ENCODE data around the gene TRIM27.
"Not testable (repeated sequence)": the region's sequence is repeated elsewhere in the genome, so short reads cannot be mapped to it uniquely, and the experiment has no call there.

Gene TRIM27

GRCh38 chr6:28895131-28895812 lies 28.5 kb downstream of the TRIM27 start:
- peak; percentile 92 for DNase-seq

GRCh38 chr6:28893172-28893799 lies 30.5 kb downstream of the TRIM27 start:
- DNase-seq, result no peak

- DNase-seq, result no peak
These were observed 31.3 kb downstream of the TRIM27 start for GRCh38 chr6:28892525-28892924.

GRCh38 chr6:28887796-28888496 lies 35.8 kb downstream of the TRIM27 start:
- DNase-seq, result no peak

- no peak for DNase-seq
These were observed 37.7 kb downstream of the TRIM27 start for GRCh38 chr6:28886079-28886439.

GRCh38 chr6:28884423-28885131 lies 39.2 kb downstream of the TRIM27 start:
- peak; percentile 78 for DNase-seq

GRCh38 chr6:28880894-28881780 lies 42.6 kb downstream of the TRIM27 start:
- peak; percentile 89 for DNase-seq

GRCh38 chr6:28880519-28880893 lies 43.3 kb downstream of the TRIM27 start:
- no peak for DNase-seq

GRCh38 chr6:28876710-28877109 lies 47.1 kb downstream of the TRIM27 start:
- DNase-seq, result no peak

- no peak for DNase-seq
These were observed 48.5 kb downstream of the TRIM27 start for GRCh38 chr6:28875191-28875747.

GRCh38 chr6:28872157-28872817 lies 51.5 kb downstream of the TRIM27 start:
- not testable (repeated sequence) for DNase-seq

GRCh38 chr6:28871335-28872156 lies 52.2 kb downstream of the TRIM27 start:
- DNase-seq, result no peak

GRCh38 chr6:28868873-28869272 lies 54.9 kb downstream of the TRIM27 start:
- DNase-seq, result no peak

GRCh38 chr6:28867086-28867409 lies 56.7 kb downstream of the TRIM27 start:
- DNase-seq, result peak; percentile 43

- peak; percentile 82 for DNase-seq
These were observed 57.3 kb downstream of the TRIM27 start for GRCh38 chr6:28866205-28867085.

GRCh38 chr6:28865401-28866204 lies 58.2 kb downstream of the TRIM27 start:
- DNase-seq, result peak; percentile 74

GRCh38 chr6:28864326-28864923 lies 59.4 kb downstream of the TRIM27 start:
- DNase-seq, result no peak

GRCh38 chr6:28863604-28864325 lies 60.0 kb downstream of the TRIM27 start:
- DNase-seq, result peak; percentile 93

Measured in stimulated activated CD8-positive, alpha-beta memory T cell treated with anti-CD3 and anti-CD28 coated beads, Interleukin-4, amount 100 ng/mL, for 48 hours (primary cell).